HEK293 (cell line): ENCODE results near the gene FAM25A.
"Not testable (repeated sequence)": the region's sequence is repeated elsewhere in the genome, so short reads cannot be mapped to it uniquely, and the experiment has no call there.

Experiments
- CTCF ChIA-PET: fragments of 350-600 bp; formaldehyde crosslinking; extraction: SDS; loops from one replicate; lab custom pipeline; 2021; ENCODE audit warnings: antibody characterized with exemption; lab: Yijun Ruan, JAX
- POLR2A ChIA-PET: fragments of 300-600 bp; formaldehyde crosslinking; extraction: SDS; loops from one replicate; lab custom pipeline; 2020; ENCODE audit warnings: antibody characterized with exemption, inconsistent platforms; lab: Yijun Ruan, JAX
- H3K27ac ChIP-seq: fragments of 200-500 bp; sonication (Bioruptor generic); 2 replicates; pipeline ENCODE4 v1.5.1; 2014; ENCODE audit warnings: low read depth, low read length, control low read depth, inconsistent platforms; ENCODE audit errors: extremely low read depth
- H3K36me3 ChIP-seq, 2 experiments: fragments of 200-500 bp in 1 of 2; sonication (Bioruptor generic) in 1 of 2; 1 replicate in 1 of 2; 2 replicates in 1 of 2; pipeline ENCODE4 v1.5.1; 2014 to 2017; ENCODE audit warnings: inconsistent platforms in 2 of 2, low read length in 2 of 2; ENCODE audit not compliant: control insufficient read depth in 2 of 2, insufficient read depth in 1 of 2
- H3K4me1 ChIP-seq: fragments of 200-500 bp; sonication (Bioruptor generic); 2 replicates; pipeline ENCODE4 v1.5.1; 2014; ENCODE audit warnings: mild to moderate bottlenecking, low read length, inconsistent platforms; ENCODE audit not compliant: control insufficient read depth, insufficient read depth
- H3K4me3 ChIP-seq: 2 replicates; pipeline ENCODE4 v1.5.1; 2011; ENCODE audit warnings: low read depth, mild to moderate bottlenecking, control low read depth, low read length, moderate library complexity
- H3K9me3 ChIP-seq: fragments of 200-500 bp; sonication (Bioruptor generic); 2 replicates; pipeline ENCODE4 v1.5.1; 2014; ENCODE audit warnings: low read depth, low read length, inconsistent platforms; ENCODE audit not compliant: control insufficient read depth, insufficient read depth
- FEZF1 ChIP-seq: fragments of 450-650 bp; formaldehyde crosslinking; IDR thresholded peaks from 2 replicates; pipeline ENCODE4 v1.5.1; 2016; ENCODE audit warnings: missing biosample characterization, missing genetic modification characterization
- GFI1B ChIP-seq: fragments of 450-650 bp; formaldehyde crosslinking; IDR thresholded peaks from 2 replicates; pipeline ENCODE4 v1.5.1; 2016; ENCODE audit warnings: missing biosample characterization, missing genetic modification characterization
- SCRT2 ChIP-seq: fragments of 450-650 bp; formaldehyde crosslinking; IDR thresholded peaks from 2 replicates; pipeline ENCODE4 v1.5.1; 2016; ENCODE audit warnings: missing biosample characterization, missing genetic modification characterization
- WT1 ChIP-seq: fragments of 450-650 bp; formaldehyde crosslinking; IDR thresholded peaks from 2 replicates; pipeline ENCODE4 v1.5.1; 2016; ENCODE audit warnings: missing biosample characterization, missing genetic modification characterization
- ZNF138 ChIP-seq: fragments of 450-650 bp; formaldehyde crosslinking; IDR thresholded peaks from 2 replicates; pipeline ENCODE4 v1.5.1; 2016; ENCODE audit warnings: missing biosample characterization, missing genetic modification characterization, borderline replicate concordance
- ZNF146 ChIP-seq: fragments of 450-650 bp; formaldehyde crosslinking; IDR thresholded peaks from 2 replicates; pipeline ENCODE4 v1.5.1; 2016; ENCODE audit warnings: missing biosample characterization, missing genetic modification characterization
- ZNF211 ChIP-seq: fragments of 450-650 bp; formaldehyde crosslinking; IDR thresholded peaks from 2 replicates; pipeline ENCODE4 v1.5.1; 2016; ENCODE audit warnings: low read depth, missing biosample characterization, missing genetic modification characterization
- ZNF23 ChIP-seq: fragments of 450-650 bp; formaldehyde crosslinking; IDR thresholded peaks from 2 replicates; pipeline ENCODE4 v1.5.1; 2016; ENCODE audit warnings: missing biosample characterization, missing genetic modification characterization, borderline replicate concordance
- ZNF292 ChIP-seq: fragments of 450-650 bp; formaldehyde crosslinking; IDR thresholded peaks from 2 replicates; pipeline ENCODE4 v1.5.1; 2016; ENCODE audit warnings: low read depth, missing biosample characterization, missing genetic modification characterization, borderline replicate concordance
- ZNF391 ChIP-seq: fragments of 450-650 bp; formaldehyde crosslinking; IDR thresholded peaks from 2 replicates; pipeline ENCODE4 v1.5.1; 2016; ENCODE audit warnings: low read depth, missing biosample characterization, missing genetic modification characterization, borderline replicate concordance
- ZNF501 ChIP-seq: fragments of 450-650 bp; formaldehyde crosslinking; IDR thresholded peaks from 2 replicates; pipeline ENCODE4 v1.5.1; 2016; ENCODE audit warnings: missing biosample characterization, missing genetic modification characterization
- ZNF548 ChIP-seq: fragments of 450-650 bp; formaldehyde crosslinking; IDR thresholded peaks from 2 replicates; pipeline ENCODE4 v1.5.1; 2016; ENCODE audit warnings: missing biosample characterization, missing genetic modification characterization
- ZNF560 ChIP-seq: fragments of 450-650 bp; formaldehyde crosslinking; IDR thresholded peaks from 2 replicates; pipeline ENCODE4 v1.5.1; 2017; ENCODE audit warnings: missing biosample characterization, missing genetic modification characterization, borderline replicate concordance
- ZNF626 ChIP-seq: fragments of 450-650 bp; sonication (Bioruptor Pico); formaldehyde crosslinking; IDR thresholded peaks from 2 replicates; pipeline ENCODE4 v1.5.1; 2018; ENCODE audit warnings: missing biosample characterization, missing genetic modification characterization, inconsistent platforms
- ZNF792 ChIP-seq: fragments of 450-650 bp; formaldehyde crosslinking; IDR thresholded peaks from 2 replicates; pipeline ENCODE4 v1.5.1; 2016; ENCODE audit warnings: missing biosample characterization, missing genetic modification characterization
- TF ChIP-seq, protein P1 (sequence below): fragments of 450-650 bp; formaldehyde crosslinking; IDR thresholded peaks from 2 replicates; pipeline ENCODE4 v1.5.1; 2016; ENCODE audit warnings: missing biosample characterization, missing genetic modification characterization
- TF ChIP-seq, protein P2 (sequence below): fragments of 450-650 bp; formaldehyde crosslinking; IDR thresholded peaks from 2 replicates; pipeline ENCODE4 v1.5.1; 2016; ENCODE audit warnings: missing biosample characterization, missing genetic modification characterization
- TF ChIP-seq, protein P3 (sequence below): sonication (generic); formaldehyde crosslinking; IDR thresholded peaks from 2 replicates; pipeline ENCODE4 v1.8.1; 2022; ENCODE audit warnings: mild to moderate bottlenecking, moderate library complexity, missing genetic modification reagents
- TF ChIP-seq, protein P4 (sequence below): fragments of 450-650 bp; formaldehyde crosslinking; optimal IDR thresholded peaks from 2 replicates; pipeline ENCODE3; 2016; ENCODE audit warnings: missing biosample characterization, mild to moderate bottlenecking, missing genetic modification characterization
- TF ChIP-seq, protein P5 (sequence below): fragments of 450-650 bp; formaldehyde crosslinking; IDR thresholded peaks from 2 replicates; pipeline ENCODE4 v1.5.1; 2016; ENCODE audit warnings: missing biosample characterization, missing genetic modification characterization
- TF ChIP-seq, protein P6 (sequence below): fragments of 450-650 bp; formaldehyde crosslinking; IDR thresholded peaks from 2 replicates; pipeline ENCODE4 v1.5.1; 2016; ENCODE audit warnings: missing biosample characterization, missing genetic modification characterization

FAM25A gene

DNA sequence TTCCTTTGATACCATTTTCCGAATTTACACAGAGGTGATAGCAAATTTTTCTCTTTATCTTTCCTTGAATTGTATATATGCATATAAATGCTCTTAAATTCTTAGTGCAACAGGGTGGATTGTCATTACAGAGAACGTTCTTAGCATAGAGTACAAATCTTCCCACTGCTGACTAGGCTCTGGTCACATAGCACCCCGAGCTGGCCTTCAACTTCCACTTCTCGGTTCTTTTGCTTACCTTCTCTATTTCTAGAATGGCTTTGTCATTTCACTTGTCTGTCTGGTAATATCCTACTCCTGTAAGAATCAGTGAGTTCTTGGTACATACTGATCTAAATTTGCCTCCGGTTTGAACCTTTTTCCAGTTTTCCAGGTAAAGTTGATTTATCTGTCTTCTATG lies 38.4 kb upstream of the FAM25A start:
- Histone ChIP-seq H3K4me3 (no peak overlapping the region), H3K9me3 (no peaks in the 10 kb centered on the region), H3K4me1 (no peaks in the 10 kb centered on the region), H3K36me3 (no peaks in the 10 kb centered on the region), H3K27ac (no peak overlapping the region)
- TF ChIP-seq, protein P1, sequence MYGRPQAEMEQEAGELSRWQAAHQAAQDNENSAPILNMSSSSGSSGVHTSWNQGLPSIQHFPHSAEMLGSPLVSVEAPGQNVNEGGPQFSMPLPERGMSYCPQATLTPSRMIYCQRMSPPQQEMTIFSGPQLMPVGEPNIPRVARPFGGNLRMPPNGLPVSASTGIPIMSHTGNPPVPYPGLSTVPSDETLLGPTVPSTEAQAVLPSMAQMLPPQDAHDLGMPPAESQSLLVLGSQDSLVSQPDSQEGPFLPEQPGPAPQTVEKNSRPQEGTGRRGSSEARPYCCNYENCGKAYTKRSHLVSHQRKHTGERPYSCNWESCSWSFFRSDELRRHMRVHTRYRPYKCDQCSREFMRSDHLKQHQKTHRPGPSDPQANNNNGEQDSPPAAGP (tag by site-specific recombination) = no peak
- no peak for TF ChIP-seq ZNF626 (tag by site-specific recombination)
- no peak for TF ChIP-seq SCRT2 (tag by site-specific recombination)
- TF ChIP-seq ZNF501 (tag by site-specific recombination) = no peak
- TF ChIP-seq ZNF548 (tag by site-specific recombination) = no peak
- TF ChIP-seq ZNF211 (tag by site-specific recombination) = no peak
- CTCF ChIA-PET = interaction anchor here (0.6 kb wide), 1 partner anchor 43 kb away, joined by 4 read pairs; no protein-coding TSS in a partner anchor
- POLR2A ChIA-PET = no interaction called here

DNA sequence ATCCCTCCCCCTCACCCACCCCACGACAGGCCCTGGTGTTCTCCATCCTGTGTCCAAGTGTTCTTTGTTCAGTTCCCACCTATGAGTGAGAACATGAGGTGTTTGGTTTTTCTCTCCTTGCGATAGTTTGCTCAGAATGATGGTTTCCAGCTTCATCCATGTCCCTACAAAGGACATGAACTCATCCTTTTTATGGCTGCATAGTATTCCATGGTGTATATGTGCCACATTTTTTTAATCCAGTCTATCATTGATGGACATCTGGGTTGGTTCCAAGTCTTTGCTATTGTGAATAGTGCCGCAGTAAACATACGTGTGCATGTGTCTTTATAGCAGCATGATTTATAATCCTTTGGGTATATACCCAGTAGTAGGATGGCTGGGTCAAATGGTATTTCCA lies 35.6 kb upstream of the FAM25A start:
- H3K27ac ChIP-seq, H3K36me3 ChIP-seq, H3K4me3 ChIP-seq, POLR2A ChIA-PET, H3K9me3 ChIP-seq, H3K4me1 ChIP-seq, CTCF ChIA-PET: not testable (repeated sequence)
- TF ChIP-seq, protein P2, sequence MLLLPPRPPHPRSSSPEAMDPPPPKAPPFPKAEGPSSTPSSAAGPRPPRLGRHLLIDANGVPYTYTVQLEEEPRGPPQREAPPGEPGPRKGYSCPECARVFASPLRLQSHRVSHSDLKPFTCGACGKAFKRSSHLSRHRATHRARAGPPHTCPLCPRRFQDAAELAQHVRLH (tag by site-specific recombination) = peak; percentile 63
- TF ChIP-seq ZNF146 = peak; percentile 94

DNA sequence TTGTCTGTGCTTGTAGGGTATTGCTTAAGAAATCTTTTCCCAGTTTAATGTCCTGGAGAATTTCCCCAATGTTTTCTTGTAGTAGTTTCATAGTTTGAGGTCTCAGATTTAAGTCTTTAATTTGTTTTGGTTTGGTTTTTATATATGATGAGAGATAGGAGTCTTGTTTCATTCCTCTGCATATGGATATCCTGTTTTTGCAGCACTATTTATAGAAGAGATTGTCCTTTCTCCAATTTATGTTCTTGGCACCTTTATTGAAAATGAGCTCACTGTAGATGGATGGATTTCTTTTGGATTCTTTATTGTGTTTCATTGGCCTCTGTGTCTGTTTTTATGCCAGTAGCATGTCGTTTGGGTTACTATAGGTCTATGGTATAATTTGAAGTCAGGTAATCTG lies 31.6 kb upstream of the FAM25A start:
- CTCF ChIA-PET = interaction anchor here (0.8 kb wide), 1 partner anchor 192 kb away, joined by 4 read pairs; no protein-coding TSS in a partner anchor
- Histone ChIP-seq H3K36me3 (no peaks in the 10 kb centered on the region), H3K4me3 (no peak overlapping the region), H3K9me3 (no peaks in the 10 kb centered on the region), H3K27ac (no peak overlapping the region), H3K4me1 (peaks cover 7% of the 10 kb centered on the region; the same call in 1 of the 2 replicates)
- POLR2A ChIA-PET = no interaction called here
- TF ChIP-seq GFI1B (tag by site-specific recombination) (peak; percentile 76), WT1 (tag by site-specific recombination) (no peak), ZNF560 (tag by site-specific recombination) (no peak), ZNF292 (tag by site-specific recombination) (no peak), ZNF391 (tag by site-specific recombination) (no peak), FEZF1 (tag by site-specific recombination) (peak; percentile 48; the same call in 1 of the 2 replicates), ZNF23 (tag by site-specific recombination) (no peak), ZNF792 (tag by site-specific recombination) (no peak), ZNF138 (tag by site-specific recombination) (no peak)
- TF ChIP-seq, protein P3, sequence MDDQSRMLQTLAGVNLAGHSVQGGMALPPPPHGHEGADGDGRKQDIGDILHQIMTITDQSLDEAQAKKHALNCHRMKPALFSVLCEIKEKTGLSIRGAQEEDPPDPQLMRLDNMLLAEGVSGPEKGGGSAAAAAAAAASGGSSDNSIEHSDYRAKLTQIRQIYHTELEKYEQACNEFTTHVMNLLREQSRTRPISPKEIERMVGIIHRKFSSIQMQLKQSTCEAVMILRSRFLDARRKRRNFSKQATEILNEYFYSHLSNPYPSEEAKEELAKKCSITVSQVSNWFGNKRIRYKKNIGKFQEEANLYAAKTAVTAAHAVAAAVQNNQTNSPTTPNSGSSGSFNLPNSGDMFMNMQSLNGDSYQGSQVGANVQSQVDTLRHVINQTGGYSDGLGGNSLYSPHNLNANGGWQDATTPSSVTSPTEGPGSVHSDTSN (CRISPR knock-in tag) = no peak
- TF ChIP-seq, protein P4, sequence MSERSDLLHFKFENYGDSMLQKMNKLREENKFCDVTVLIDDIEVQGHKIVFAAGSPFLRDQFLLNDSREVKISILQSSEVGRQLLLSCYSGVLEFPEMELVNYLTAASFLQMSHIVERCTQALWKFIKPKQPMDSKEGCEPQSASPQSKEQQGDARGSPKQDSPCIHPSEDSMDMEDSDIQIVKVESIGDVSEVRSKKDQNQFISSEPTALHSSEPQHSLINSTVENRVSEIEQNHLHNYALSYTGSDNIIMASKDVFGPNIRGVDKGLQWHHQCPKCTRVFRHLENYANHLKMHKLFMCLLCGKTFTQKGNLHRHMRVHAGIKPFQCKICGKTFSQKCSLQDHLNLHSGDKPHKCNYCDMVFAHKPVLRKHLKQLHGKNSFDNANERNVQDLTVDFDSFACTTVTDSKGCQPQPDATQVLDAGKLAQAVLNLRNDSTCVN (tag by site-specific recombination) = no peak
- TF ChIP-seq, protein P5, sequence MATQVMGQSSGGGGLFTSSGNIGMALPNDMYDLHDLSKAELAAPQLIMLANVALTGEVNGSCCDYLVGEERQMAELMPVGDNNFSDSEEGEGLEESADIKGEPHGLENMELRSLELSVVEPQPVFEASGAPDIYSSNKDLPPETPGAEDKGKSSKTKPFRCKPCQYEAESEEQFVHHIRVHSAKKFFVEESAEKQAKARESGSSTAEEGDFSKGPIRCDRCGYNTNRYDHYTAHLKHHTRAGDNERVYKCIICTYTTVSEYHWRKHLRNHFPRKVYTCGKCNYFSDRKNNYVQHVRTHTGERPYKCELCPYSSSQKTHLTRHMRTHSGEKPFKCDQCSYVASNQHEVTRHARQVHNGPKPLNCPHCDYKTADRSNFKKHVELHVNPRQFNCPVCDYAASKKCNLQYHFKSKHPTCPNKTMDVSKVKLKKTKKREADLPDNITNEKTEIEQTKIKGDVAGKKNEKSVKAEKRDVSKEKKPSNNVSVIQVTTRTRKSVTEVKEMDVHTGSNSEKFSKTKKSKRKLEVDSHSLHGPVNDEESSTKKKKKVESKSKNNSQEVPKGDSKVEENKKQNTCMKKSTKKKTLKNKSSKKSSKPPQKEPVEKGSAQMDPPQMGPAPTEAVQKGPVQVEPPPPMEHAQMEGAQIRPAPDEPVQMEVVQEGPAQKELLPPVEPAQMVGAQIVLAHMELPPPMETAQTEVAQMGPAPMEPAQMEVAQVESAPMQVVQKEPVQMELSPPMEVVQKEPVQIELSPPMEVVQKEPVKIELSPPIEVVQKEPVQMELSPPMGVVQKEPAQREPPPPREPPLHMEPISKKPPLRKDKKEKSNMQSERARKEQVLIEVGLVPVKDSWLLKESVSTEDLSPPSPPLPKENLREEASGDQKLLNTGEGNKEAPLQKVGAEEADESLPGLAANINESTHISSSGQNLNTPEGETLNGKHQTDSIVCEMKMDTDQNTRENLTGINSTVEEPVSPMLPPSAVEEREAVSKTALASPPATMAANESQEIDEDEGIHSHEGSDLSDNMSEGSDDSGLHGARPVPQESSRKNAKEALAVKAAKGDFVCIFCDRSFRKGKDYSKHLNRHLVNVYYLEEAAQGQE (tag by site-specific recombination) = no peak
- TF ChIP-seq, protein P6, sequence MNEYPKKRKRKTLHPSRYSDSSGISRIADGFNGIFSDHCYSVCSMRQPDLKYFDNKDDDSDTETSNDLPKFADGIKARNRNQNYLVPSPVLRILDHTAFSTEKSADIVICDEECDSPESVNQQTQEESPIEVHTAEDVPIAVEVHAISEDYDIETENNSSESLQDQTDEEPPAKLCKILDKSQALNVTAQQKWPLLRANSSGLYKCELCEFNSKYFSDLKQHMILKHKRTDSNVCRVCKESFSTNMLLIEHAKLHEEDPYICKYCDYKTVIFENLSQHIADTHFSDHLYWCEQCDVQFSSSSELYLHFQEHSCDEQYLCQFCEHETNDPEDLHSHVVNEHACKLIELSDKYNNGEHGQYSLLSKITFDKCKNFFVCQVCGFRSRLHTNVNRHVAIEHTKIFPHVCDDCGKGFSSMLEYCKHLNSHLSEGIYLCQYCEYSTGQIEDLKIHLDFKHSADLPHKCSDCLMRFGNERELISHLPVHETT = no peak
